NCI-H446 (cell line): ENCODE measurements around the gene IFT122.
A peak's percentile ranks its signal among the peaks of the same experiment; 100 is the strongest.

Source experiments
- DNase-seq, 2 experiments: peaks; one replicate each; lab custom pipeline; 2025; lab: John Stamatoyannopoulos, UW

IFT122 gene

GRCh38 chr3:129434140-129434539 lies 5.9 kb upstream of the IFT122 start:
- no peak for DNase-seq

- no peak for DNase-seq
These were observed 4.7 kb upstream of the IFT122 start for GRCh38 chr3:129435367-129435766.

- peak in 1 of 2 experiments; percentile 43 for DNase-seq
These were observed 703 bp upstream of the IFT122 start for GRCh38 chr3:129439226-129439816.

- no peak for DNase-seq
These were observed 680 bp downstream of the IFT122 start for GRCh38 chr3:129440618-129441190.

- DNase-seq = no peak
These were observed 1.2 kb downstream of the IFT122 start for GRCh38 chr3:129441215-129441614.

GRCh38 chr3:129441782-129442181 lies 1.8 kb downstream of the IFT122 start:
- DNase-seq = peak; percentile 68 to 80

GRCh38 chr3:129442486-129442885 lies 2.5 kb downstream of the IFT122 start:
- DNase-seq = no peak

- DNase-seq = no peak
These were observed 2.9 kb downstream of the IFT122 start for GRCh38 chr3:129442947-129443346.

GRCh38 chr3:129445471-129445870 lies 5.4 kb downstream of the IFT122 start:
- DNase-seq = peak; percentile 31 to 71

- DNase-seq = no peak
These were observed 6.9 kb downstream of the IFT122 start for GRCh38 chr3:129446926-129447325.

- DNase-seq = no peak
These were observed 8.3 kb downstream of the IFT122 start for GRCh38 chr3:129448186-129448895.

GRCh38 chr3:129449279-129450115 lies 9.5 kb downstream of the IFT122 start:
- DNase-seq = no peak

GRCh38 chr3:129453732-129454131 lies 13.7 kb downstream of the IFT122 start:
- no peak for DNase-seq

GRCh38 chr3:129460155-129460554 lies 20.1 kb downstream of the IFT122 start:
- no peak for DNase-seq

- no peak for DNase-seq
These were observed 20.5 kb downstream of the IFT122 start for GRCh38 chr3:129460572-129460971.

- no peak for DNase-seq
These were observed 21.0 kb downstream of the IFT122 start for GRCh38 chr3:129461022-129461421.

- no peak for DNase-seq
These were observed 21.6 kb downstream of the IFT122 start for GRCh38 chr3:129461461-129462146.

GRCh38 chr3:129462361-129462968 lies 22.4 kb downstream of the IFT122 start:
- no peak for DNase-seq

- DNase-seq = no peak
These were observed 23.1 kb downstream of the IFT122 start for GRCh38 chr3:129463094-129463493.

GRCh38 chr3:129463716-129464115 lies 23.7 kb downstream of the IFT122 start:
- DNase-seq = no peak

- DNase-seq = no peak
These were observed 27.9 kb downstream of the IFT122 start for GRCh38 chr3:129467932-129468331.

- DNase-seq = no peak
These were observed 29.0 kb downstream of the IFT122 start for GRCh38 chr3:129469026-129469425.
